Measurements from ENCODE around the gene NKAIN4.

Gene NKAIN4

GRCh38 chr20:63288581-63289251 lies 34.5 kb upstream of the NKAIN4 start:
- DNase-seq (ENCODE audit: low read depth in 2 of 2) = no peak

- DNase-seq (ENCODE audit: low read depth in 2 of 2) = no peak
Measured at GRCh38 chr20:63287697-63288580, 33.7 kb upstream of the NKAIN4 start.

GRCh38 chr20:63286781-63287696 lies 32.8 kb upstream of the NKAIN4 start:
- no peak for DNase-seq (ENCODE audit: low read depth in 2 of 2)

GRCh38 chr20:63285636-63286615 lies 31.7 kb upstream of the NKAIN4 start:
- DNase-seq (ENCODE audit: low read depth in 2 of 2) = no peak

GRCh38 chr20:63284981-63285524 lies 30.8 kb upstream of the NKAIN4 start:
- no peak for DNase-seq (ENCODE audit: low read depth in 2 of 2)

- DNase-seq (ENCODE audit: low read depth in 2 of 2) = no peak
Measured at GRCh38 chr20:63284544-63284949, 30.3 kb upstream of the NKAIN4 start.

GRCh38 chr20:63284083-63284440 lies 29.8 kb upstream of the NKAIN4 start:
- no peak for DNase-seq (ENCODE audit: low read depth in 2 of 2)

- DNase-seq (ENCODE audit: low read depth in 2 of 2) = no peak
Measured at GRCh38 chr20:63283397-63284082, 29.3 kb upstream of the NKAIN4 start.

GRCh38 chr20:63282946-63283345 lies 28.7 kb upstream of the NKAIN4 start:
- DNase-seq (ENCODE audit: low read depth in 2 of 2) = no peak

GRCh38 chr20:63281742-63282665 lies 27.7 kb upstream of the NKAIN4 start:
- no peak for DNase-seq (ENCODE audit: low read depth in 2 of 2)

- DNase-seq (ENCODE audit: low read depth in 2 of 2) = no peak
Measured at GRCh38 chr20:63280929-63281545, 26.8 kb upstream of the NKAIN4 start.

- DNase-seq (ENCODE audit: low read depth in 2 of 2) = no peak
Measured at GRCh38 chr20:63280371-63280770, 26.1 kb upstream of the NKAIN4 start.

GRCh38 chr20:63279931-63280330 lies 25.7 kb upstream of the NKAIN4 start:
- no peak for DNase-seq (ENCODE audit: low read depth in 2 of 2)

GRCh38 chr20:63278661-63279060 lies 24.4 kb upstream of the NKAIN4 start:
- DNase-seq (ENCODE audit: low read depth in 2 of 2) = no peak

- no peak for DNase-seq (ENCODE audit: low read depth in 2 of 2)
Measured at GRCh38 chr20:63277466-63278272, 23.4 kb upstream of the NKAIN4 start.

- no peak for DNase-seq (ENCODE audit: low read depth in 2 of 2)
Measured at GRCh38 chr20:63276956-63277355, 22.7 kb upstream of the NKAIN4 start.

GRCh38 chr20:63275825-63276224 lies 21.6 kb upstream of the NKAIN4 start:
- DNase-seq (ENCODE audit: low read depth in 2 of 2) = no peak

All from stimulated activated CD8-positive, alpha-beta memory T cell treated with anti-CD3 and anti-CD28 coated beads, Interleukin-15, amount 100 ng/mL, for 48 hours (primary cell).